GM12892 (cell line): ENCODE data around the gene TRAF4.

ENCODE experiments used
- POLR2A ChIP-seq: IDR thresholded peaks from 2 replicates; pipeline ENCODE4 v1.6.1; 2011; ENCODE audit warnings: low read depth, low read length, control low read depth
- TAF1 ChIP-seq: IDR thresholded peaks from 2 replicates; pipeline ENCODE4 v1.6.1; 2011; ENCODE audit warnings: low read depth, mild to moderate bottlenecking, control low read depth, low read length, borderline replicate concordance

GRCh38 chr17:28707339-28707720 lies 36.5 kb upstream of the TRAF4 start:
- TF ChIP-seq TAF1: no peak
- no peak for TF ChIP-seq POLR2A
